Common myeloid progenitor, CD34-positive (primary cell): ENCODE measurements around the gene ZNF200.

ENCODE experiments used
- CTCF ChIA-PET: fragments of 350-600 bp; sonication (Branson Sonifier 250); formaldehyde crosslinking; loops from one replicate; lab custom pipeline; 2021; ENCODE audit warnings: antibody characterized with exemption; lab: Charles Lee
- POLR2A ChIA-PET: fragments of 350-600 bp; sonication (Branson Sonifier 250); formaldehyde crosslinking; loops from one replicate; lab custom pipeline; 2021; ENCODE audit warnings: antibody characterized with exemption; lab: Charles Lee
- DNase-seq, 3 donors: peaks; one replicate each; pipeline versions ENCODE4 v3.0.0 to v3.0.0-alpha.2; 2013
- H3K27ac ChIP-seq, 2 experiments: 1 replicate in 1 of 2; 2 replicates in 1 of 2; pipeline ENCODE4 v1.7.0; 2013; ENCODE audit warnings: inconsistent platforms in 2 of 2, low read length in 2 of 2, mild to moderate bottlenecking in 2 of 2, low read depth in 1 of 2, moderate library complexity in 1 of 2; ENCODE audit not compliant: severe bottlenecking in 2 of 2, insufficient read depth in 1 of 2, poor library complexity in 1 of 2
- H3K27me3 ChIP-seq, 5 experiments: replicated peaks in 2 of 5; 1 replicate in 3 of 5; 2 replicates in 2 of 5; pipeline versions ENCODE4 v1.6.1 to v1.7.0; 2013; ENCODE audit warnings: low read length in 4 of 5, mild to moderate bottlenecking in 2 of 5, moderate library complexity in 2 of 5, inconsistent platforms in 1 of 5; ENCODE audit not compliant: insufficient read depth in 5 of 5, control insufficient read depth in 4 of 5
- H3K36me3 ChIP-seq, 4 experiments: 1 replicate in 2 of 4; 2 replicates in 2 of 4; pipeline versions ENCODE4 v1.6.1 to v1.7.0; 2013; ENCODE audit warnings: low read length in 3 of 4, control low read depth in 1 of 4, mild to moderate bottlenecking in 1 of 4; ENCODE audit not compliant: control insufficient read depth in 4 of 4, insufficient read depth in 4 of 4
- H3K4me1 ChIP-seq, 4 experiments: 1 replicate in 3 of 4; 2 replicates in 1 of 4; pipeline versions ENCODE4 v1.6.1 to v1.7.1; 2013; ENCODE audit warnings: low read length in 3 of 4, mild to moderate bottlenecking in 3 of 4, control low read depth in 1 of 4, inconsistent platforms in 1 of 4, moderate library complexity in 1 of 4; ENCODE audit not compliant: control insufficient read depth in 4 of 4, insufficient read depth in 4 of 4; ENCODE audit errors: control extremely low read depth in 1 of 4
- H3K4me3 ChIP-seq, 7 experiments: 1 replicate in 4 of 7; 2 replicates in 3 of 7; pipeline versions ENCODE4 v1.5.1 to v1.7.0; 2013; ENCODE audit warnings: mild to moderate bottlenecking in 7 of 7, low read length in 6 of 7, moderate library complexity in 6 of 7, inconsistent platforms in 2 of 7, low read depth in 2 of 7, control low read depth in 1 of 7; ENCODE audit not compliant: insufficient read depth in 4 of 7, control insufficient read depth in 1 of 7; ENCODE audit errors: extremely low read depth in 1 of 7
- H3K9me3 ChIP-seq, 5 experiments: 1 replicate in 4 of 5; 2 replicates in 1 of 5; pipeline versions ENCODE4 v1.6.1 to v1.7.1; 2013; ENCODE audit warnings: low read length in 4 of 5, mild to moderate bottlenecking in 2 of 5, inconsistent platforms in 1 of 5, low read depth in 1 of 5, moderate library complexity in 1 of 5; ENCODE audit not compliant: control insufficient read depth in 4 of 5, insufficient read depth in 2 of 5; ENCODE audit errors: control extremely low read depth in 1 of 5
- WGBS: methylation state at CpG from one replicate; pipeline ENCODE4 v1.1.5; 2013; ENCODE audit not compliant: insufficient coverage; 5-methylcytosine and 5-hydroxymethylcytosine counted together

ZNF200 gene

GRCh38 chr16:3242709-3243108 is 7.8 kb upstream of the ZNF200 start:
- H3K9me3 ChIP-seq: peaks cover 0 to 5% (median 0%) of the 10 kb centered on the region in 5 experiments
- POLR2A ChIA-PET: no interaction called here
- H3K27me3 ChIP-seq: peaks cover 0 to 2% (median 0%) of the 10 kb centered on the region in 5 experiments
- over 99% methylated on average over 10 of the region's 11 CpGs for WGBS
- no peak overlapping the region for H3K27ac ChIP-seq
- peaks cover 0 to 3% (median 0%) of the 10 kb centered on the region in 4 experiments for H3K4me1 ChIP-seq
- no peak overlapping the region for H3K4me3 ChIP-seq
- H3K36me3 ChIP-seq: no peaks in the 10 kb centered on the region
- no peak for DNase-seq
- CTCF ChIA-PET: interaction anchor here (0.6 kb wide), 1 partner anchor 8 kb away, joined by 3 read pairs; no protein-coding TSS in a partner anchor

GRCh38 chr16:3241761-3242160 is 6.8 kb upstream of the ZNF200 start:
- no peak for DNase-seq
- H3K27ac ChIP-seq: no peak overlapping the region
- peaks cover 0 to 5% (median 0%) of the 10 kb centered on the region in 5 experiments for H3K9me3 ChIP-seq
- no peaks in the 10 kb centered on the region for H3K36me3 ChIP-seq
- WGBS: 97% methylated on average over 3 of the region's 5 CpGs
- H3K4me3 ChIP-seq: no peak overlapping the region
- POLR2A ChIA-PET: no interaction called here
- peaks cover 0 to 2% (median 0%) of the 10 kb centered on the region in 5 experiments for H3K27me3 ChIP-seq
- CTCF ChIA-PET: no interaction called here
- peaks cover 0 to under 1% (median 0%) of the 10 kb centered on the region in 4 experiments for H3K4me1 ChIP-seq

GRCh38 chr16:3235856-3236669 is 1.1 kb upstream of the ZNF200 start:
- Histone ChIP-seq H3K36me3 (peaks cover 13 to 24% (median 19%) of the 10 kb centered on the region in 4 experiments), H3K4me3 (no peak overlapping the region), H3K4me1 (peaks cover 2 to 13% (median 11%) of the 10 kb centered on the region in 4 experiments), H3K27ac (no peak overlapping the region), H3K27me3 (peaks cover 0 to under 1% (median 0%) of the 10 kb centered on the region in 5 experiments), H3K9me3 (peaks cover 3 to 20% (median 7%) of the 10 kb centered on the region in 5 experiments)
- 88% methylated on average over 19 of the region's 29 CpGs for WGBS
- peak; percentile 30 to 62 (median 51) for DNase-seq
- ChIA-PET POLR2A (interaction anchor here (1.6 kb wide), 1 partner anchor 47 kb away, joined by 6 read pairs; the partner anchor contains the start of gene ZNF263), CTCF (no interaction called here)

- H3K36me3 ChIP-seq: peaks cover 23 to 40% (median 31%) of the 10 kb centered on the region in 4 experiments
- no peaks in the 10 kb centered on the region for H3K27me3 ChIP-seq
- H3K4me1 ChIP-seq: peaks cover 2 to 13% (median 11%) of the 10 kb centered on the region in 4 experiments
- ChIA-PET POLR2A (interaction anchor here (0.6 to 1.6 kb wide), 2 partner anchors 49 to 1204 kb away, joined by 6 to 7 read pairs; partner anchors contain the start of gene ZNF263), CTCF (no interaction called here)
- peaks cover 6 to 36% (median 17%) of the 10 kb centered on the region in 5 experiments for H3K9me3 ChIP-seq
- whole genome bisulfite sequencing: under 1% methylated on average over 18 of the region's 18 CpGs
- DNase-seq: no peak
- peak overlapping the region; percentile 77 to 94 for H3K27ac ChIP-seq
- peak overlapping the region; percentile 82 to 98 (median 86) for H3K4me3 ChIP-seq
Measured at GRCh38 chr16:3234543-3234856, 458 bp downstream of the ZNF200 start.

- POLR2A ChIA-PET: no interaction called here
- Histone ChIP-seq H3K9me3 (peaks cover 14 to 86% (median 59%) of the 10 kb centered on the region in 5 experiments), H3K4me1 (no peaks in the 10 kb centered on the region), H3K36me3 (peaks cover 14 to 70% (median 31%) of the 10 kb centered on the region in 4 experiments), H3K27me3 (no peaks in the 10 kb centered on the region), H3K4me3 (no peak overlapping the region), H3K27ac (no peak overlapping the region)
- CTCF ChIA-PET: no interaction called here
- WGBS: 100% methylated on average over 3 of the region's 10 CpGs
- DNase-seq: peak in 1 of 3 donors; percentile 13
Measured at GRCh38 chr16:3223913-3224515, 10.9 kb downstream of the ZNF200 start.

GRCh38 chr16:3220839-3221238 is 14.1 kb downstream of the ZNF200 start:
- no peaks in the 10 kb centered on the region for H3K4me1 ChIP-seq
- ChIA-PET CTCF (no interaction called here), POLR2A (no interaction called here)
- peaks cover 10 to 40% (median 20%) of the 10 kb centered on the region in 4 experiments for H3K36me3 ChIP-seq
- DNase-seq: no peak
- no peak overlapping the region for H3K27ac ChIP-seq
- H3K9me3 ChIP-seq: peaks cover 10 to 66% (median 47%) of the 10 kb centered on the region in 5 experiments
- 86% methylated on average over 4 of the region's 10 CpGs for WGBS
- no peak overlapping the region for H3K4me3 ChIP-seq
- H3K27me3 ChIP-seq: peaks cover 0 to 3% (median 0%) of the 10 kb centered on the region in 5 experiments
